ENCODE measurements around the gene HS2ST1. TPM values are rescaled to one million over a fixed set of nuclear protein-coding genes. Genes with fewer than 3 reads are reported as not detected.

HS2ST1 gene
- total and polyA plus RNA-seq, 10 of the 15 experiments (the other 5 are each of a cell fraction or from before 2014, with no cell fraction given), result 5.4 to 30.8 (median 18.6) TPM

GRCh38 chr1:86913896-86914600 lies 387 bp upstream of the HS2ST1 start, which contains the start of gene SELENOF (continued):
- TF ChIP-seq MEF2B (IDR thresholded peaks at IDR 0.05; ENCODE audit: partially characterized antibody, poor library complexity, severe bottlenecking) (no peak), BACH1 (IDR thresholded peaks at IDR 0.05; ENCODE audit: borderline replicate concordance) (peak; percentile 76; the same call in 1 of the 2 replicates), CHD4 (IDR thresholded peaks at IDR 0.05) (no peak), POLR2AphosphoS2 (IDR thresholded peaks at IDR 0.05; ENCODE audit: low read depth, low read length) (peak; percentile 44; the same call in 1 of the 2 replicates), HDGF (IDR thresholded peaks at IDR 0.05) (peak; percentile 75; the same call in 1 of the 2 replicates), EED (IDR thresholded peaks at IDR 0.05; ENCODE audit: low read depth) (no peak), ETV6 (conservative IDR thresholded peaks at IDR 0.05 in 1 of 2, IDR thresholded peaks at IDR 0.05 in 1 of 2; ENCODE audit: borderline replicate concordance in 1 of 2, low read depth in 1 of 2) (no peak), E2F4 (IDR thresholded peaks at IDR 0.05; ENCODE audit: low read depth, low read length) (no peak), CEBPZ (IDR thresholded peaks at IDR 0.05; ENCODE audit: low read depth, low read length) (no peak), BHLHE40 (IDR thresholded peaks at IDR 0.05; ENCODE audit: borderline replicate concordance in 1 of 2, low read depth in 2 of 2, low read length in 1 of 2) (no peak), ZNF207 (IDR thresholded peaks at IDR 0.05; ENCODE audit: borderline replicate concordance) (peak; percentile 91), MXI1 (IDR thresholded peaks at IDR 0.05; ENCODE audit: low read depth, low read length) (no peak), SREBF2 (IDR thresholded peaks at IDR 0.05; ENCODE audit: low read length) (no peak), IRF3 (IDR thresholded peaks at IDR 0.05) (0 out of 2 replicates have a peak, but pooled peaks have one; percentile 45), RBBP5 (conservative IDR thresholded peaks at IDR 0.05) (no peak), MTA2 (IDR thresholded peaks at IDR 0.05; ENCODE audit: low read depth) (no peak), LARP7 (IDR thresholded peaks at IDR 0.05) (0 out of 2 replicates have a peak, but pooled peaks have one; percentile 63), FOXM1 (IDR thresholded peaks at IDR 0.05; ENCODE audit: low read depth, low read length) (no peak), MAX (IDR thresholded peaks at IDR 0.05; ENCODE audit: low read depth, low read length) (no peak; the same call in 1 of the 2 replicates), BCLAF1 (IDR thresholded peaks at IDR 0.05) (no peak), ZNF274 (IDR thresholded peaks at IDR 0.05; ENCODE audit: insufficient read depth, insufficient read length) (no peak), RCOR1 (conservative IDR thresholded peaks at IDR 0.05; ENCODE audit: low read depth, low read length) (no peak)
